ENCODE data around the gene PXN.

The PXN gene

GRCh38 chr12:120172053-120172452 lies 93.5 kb downstream of the PXN start:
- no peak for DNase-seq (ENCODE audit: low read depth)

GRCh38 chr12:120170631-120171030 lies 94.9 kb downstream of the PXN start:
- no peak for DNase-seq (ENCODE audit: low read depth)

GRCh38 chr12:120169946-120170345 lies 95.6 kb downstream of the PXN start:
- no peak for DNase-seq (ENCODE audit: low read depth)

- no peak for DNase-seq (ENCODE audit: low read depth)
Measured at GRCh38 chr12:120168337-120168736, 97.2 kb downstream of the PXN start.

GRCh38 chr12:120167529-120168095 lies 97.9 kb downstream of the PXN start:
- no peak for DNase-seq (ENCODE audit: low read depth)

GRCh38 chr12:120164293-120164692 lies 101.2 kb downstream of the PXN start:
- no peak for DNase-seq (ENCODE audit: low read depth)

- DNase-seq (ENCODE audit: low read depth): no peak
Measured at GRCh38 chr12:120162763-120163162, 102.8 kb downstream of the PXN start.

- no peak for DNase-seq (ENCODE audit: low read depth)
Measured at GRCh38 chr12:120161852-120162251, 103.7 kb downstream of the PXN start.

All from stromal cell of bone marrow (primary cell).